HG02885 (cell line): Measurements from ENCODE around the gene CARF.
"Not testable (repeated sequence)": the region's sequence is repeated elsewhere in the genome, so short reads cannot be mapped to it uniquely, and the experiment has no call there.

Source experiments
- ATAC-seq: cut with Tn5 transposase; IDR thresholded peaks from one replicate; pipeline ENCODE4 v1.9.1; 2021; ENCODE audit warnings: mild to moderate bottlenecking; ENCODE audit not compliant: unreplicated experiment, poor library complexity

Gene CARF

GRCh38 chr2:202933958-202934357 lies 21.9 kb downstream of the CARF start:
- no peak for ATAC-seq

GRCh38 chr2:202934456-202934855 lies 22.4 kb downstream of the CARF start:
- no peak for ATAC-seq

GRCh38 chr2:202938960-202939359 lies 26.9 kb downstream of the CARF start:
- ATAC-seq: no peak

GRCh38 chr2:202941771-202942170 lies 29.7 kb downstream of the CARF start:
- ATAC-seq: no peak

- no peak for ATAC-seq
These were observed 32.3 kb downstream of the CARF start for GRCh38 chr2:202944408-202944807.

- ATAC-seq: no peak
These were observed 32.7 kb downstream of the CARF start for GRCh38 chr2:202944816-202945215.

- ATAC-seq: no peak
These were observed 33.4 kb downstream of the CARF start for GRCh38 chr2:202945497-202945896.

- not testable (repeated sequence) for ATAC-seq
These were observed 37.3 kb downstream of the CARF start for GRCh38 chr2:202949333-202949732.

- no peak for ATAC-seq
These were observed 38.5 kb downstream of the CARF start for GRCh38 chr2:202950592-202950991.

- no peak for ATAC-seq
These were observed 48.4 kb downstream of the CARF start for GRCh38 chr2:202960524-202960923.

- no peak for ATAC-seq
These were observed 51.6 kb downstream of the CARF start for GRCh38 chr2:202963712-202964111.

- peak; percentile 56 for ATAC-seq
These were observed 53.9 kb downstream of the CARF start for GRCh38 chr2:202965810-202966460.

- ATAC-seq: not testable (repeated sequence)
These were observed 57.3 kb downstream of the CARF start for GRCh38 chr2:202969404-202969803.

GRCh38 chr2:202976809-202977208 lies 64.7 kb downstream of the CARF start:
- no peak for ATAC-seq

GRCh38 chr2:202982779-202983491 lies 70.9 kb downstream of the CARF start:
- ATAC-seq: no peak

GRCh38 chr2:202989749-202990148 lies 77.7 kb downstream of the CARF start:
- no peak for ATAC-seq

GRCh38 chr2:202990501-202990900 lies 78.4 kb downstream of the CARF start:
- ATAC-seq: no peak

- ATAC-seq: not testable (repeated sequence)
These were observed 85.0 kb downstream of the CARF start for GRCh38 chr2:202997113-202997512.

- ATAC-seq: no peak
These were observed 90.2 kb downstream of the CARF start for GRCh38 chr2:203002054-203002821.

- no peak for ATAC-seq
These were observed 91.6 kb downstream of the CARF start for GRCh38 chr2:203003716-203004115.
